ENCODE results near the gene ZNF394.

Gene ZNF394

GRCh38 chr7:99447943-99448342 lies 52.1 kb downstream of the ZNF394 start:
- no peak for DNase-seq

DNA sequence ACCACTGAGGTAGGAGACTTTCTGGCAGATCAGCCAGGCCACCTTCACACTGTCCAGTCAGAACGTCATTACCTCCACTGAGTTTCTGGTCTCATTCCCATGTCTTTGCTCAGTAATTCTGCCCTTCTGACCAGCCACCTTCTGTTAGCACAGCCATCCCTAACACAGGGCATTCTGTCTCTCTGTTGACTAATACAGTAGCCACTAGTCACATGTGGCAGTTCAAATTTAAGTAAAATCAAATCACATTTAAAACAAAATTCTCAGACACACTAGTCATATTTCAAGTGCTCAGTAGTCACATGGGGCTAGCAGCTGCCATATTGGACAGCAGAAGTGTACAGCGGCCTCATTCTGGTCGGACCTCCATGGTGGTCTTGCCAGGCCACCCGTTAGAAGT lies 54.0 kb downstream of the ZNF394 start:
- DNase-seq, result no peak
